VCaP (cell line): Measurements from ENCODE around the gene STXBP2.

Source experiments
- H3K27ac ChIP-seq: fragments of 450-650 bp; 2 replicates; pipeline ENCODE4 v1.5.1; 2017
- CTCF ChIP-seq: fragments of 450-650 bp; conservative IDR thresholded peaks from 2 replicates; pipeline ENCODE4 v1.5.1; 2017; ENCODE audit warnings: mild to moderate bottlenecking, moderate library complexity

STXBP2 gene

GRCh38 chr19:7665076-7665475 is 28.2 kb downstream of the STXBP2 start:
- no peak for TF ChIP-seq CTCF
- peak overlapping the region; percentile 28 for H3K27ac ChIP-seq

- no peak for TF ChIP-seq CTCF
- H3K27ac ChIP-seq = no peak within 1 kb of the TSS
These were observed 31.9 kb downstream of the STXBP2 start, which contains the start of gene RETN for GRCh38 chr19:7668842-7669241. Gene RETN, plus strand, starts transcription at chr19:7669049. Its CDS starts 278 bp downstream, at chr19:7669327.

GRCh38 chr19:7669641-7670040 is 32.7 kb downstream of the STXBP2 start:
- TF ChIP-seq CTCF = no peak
- no peak overlapping the region for H3K27ac ChIP-seq

- no peak for TF ChIP-seq CTCF
- H3K27ac ChIP-seq = no peak overlapping the region
These were observed 33.4 kb downstream of the STXBP2 start for GRCh38 chr19:7670150-7670783.

- H3K27ac ChIP-seq = no peak overlapping the region
- TF ChIP-seq CTCF = no peak
These were observed 33.9 kb downstream of the STXBP2 start for GRCh38 chr19:7670790-7671189.

GRCh38 chr19:7672522-7672921 is 35.6 kb downstream of the STXBP2 start:
- no peak for TF ChIP-seq CTCF
- no peak overlapping the region for H3K27ac ChIP-seq

- H3K27ac ChIP-seq = no peak overlapping the region
- TF ChIP-seq CTCF = no peak
These were observed 37.4 kb downstream of the STXBP2 start for GRCh38 chr19:7674010-7675005.
